CD14-positive monocyte (primary cell): ENCODE data around the gene COL27A1. TPM values are rescaled to one million over a fixed set of nuclear protein-coding genes. Genes with fewer than 3 reads are reported as not detected.
"Not testable (repeated sequence)": the region's sequence is repeated elsewhere in the genome, so short reads cannot be mapped to it uniquely, and the experiment has no call there.

Experiments
- DNase-seq, 3 donors: peaks; one replicate each; pipeline ENCODE4 v3.0.0-alpha.2; 2011 to 2022
- H2AFZ ChIP-seq: 2 replicates; pipeline ENCODE4 v1.6.0; 2012; ENCODE audit warnings: mild to moderate bottlenecking, low read depth, low read length, inconsistent platforms; ENCODE audit not compliant: insufficient read depth, poor library complexity, severe bottlenecking
- H3K27ac ChIP-seq, 2 donors: 1 replicate in 1 of 2; 2 replicates in 1 of 2; pipeline ENCODE4 v1.5.1; 2012 to 2013; ENCODE audit warnings: low read length in 2 of 2, control low read depth in 1 of 2, inconsistent platforms in 1 of 2, low read depth in 1 of 2, mild to moderate bottlenecking in 1 of 2
- H3K27me3 ChIP-seq, 2 donors: one replicate each; pipeline versions ENCODE4 v1.6.0 to v1.6.1; 2011 to 2013; ENCODE audit warnings: low read length in 2 of 2; ENCODE audit not compliant: control insufficient read depth in 2 of 2, insufficient read depth in 2 of 2
- H3K36me3 ChIP-seq, 2 donors: replicated peaks in 1 of 2; 1 replicate in 1 of 2; 2 replicates in 1 of 2; pipeline versions ENCODE4 v1.5.1 to v1.6.1; 2012 to 2013; ENCODE audit warnings: low read length in 2 of 2, control low read depth in 1 of 2, inconsistent platforms in 1 of 2, mild to moderate bottlenecking in 1 of 2; ENCODE audit not compliant: insufficient read depth in 2 of 2, control insufficient read depth in 1 of 2
- H3K4me1 ChIP-seq, 2 donors: 1 replicate in 1 of 2; 2 replicates in 1 of 2; pipeline versions ENCODE4 v1.5.1 to v1.6.1; 2012 to 2013; ENCODE audit warnings: low read length in 2 of 2, control low read depth in 1 of 2, inconsistent platforms in 1 of 2, mild to moderate bottlenecking in 1 of 2, moderate library complexity in 1 of 2; ENCODE audit not compliant: insufficient read depth in 2 of 2, control insufficient read depth in 1 of 2
- H3K4me2 ChIP-seq: replicated peaks from 2 replicates; pipeline ENCODE3; 2012; ENCODE audit warnings: low read length, moderate library complexity, mild to moderate bottlenecking; ENCODE audit not compliant: poor library complexity, severe bottlenecking; ENCODE audit errors: extremely low read depth
- H3K4me3 ChIP-seq, 3 experiments: fragments of 200-600 bp in 1 of 3; sonication (generic) in 1 of 3; replicated peaks in 1 of 3; 1 replicate in 2 of 3; 2 replicates in 1 of 3; pipeline ENCODE4 v1.5.1; 2011 to 2013; ENCODE audit warnings: low read length in 3 of 3, mild to moderate bottlenecking in 3 of 3, control low read depth in 2 of 3, low read depth in 2 of 3, inconsistent platforms in 1 of 3, moderate library complexity in 1 of 3
- H3K79me2 ChIP-seq: 2 replicates; pipeline ENCODE4 v1.6.0; 2012; ENCODE audit warnings: mild to moderate bottlenecking, control low read depth, inconsistent platforms, low read length, moderate library complexity; ENCODE audit not compliant: insufficient read depth
- H3K9ac ChIP-seq: 2 replicates; pipeline ENCODE4 v1.6.0; 2017; ENCODE audit warnings: low read length, mild to moderate bottlenecking; ENCODE audit not compliant: insufficient read depth, poor library complexity, severe bottlenecking
- H3K9me3 ChIP-seq, 2 donors: replicated peaks in 1 of 2; 1 replicate in 1 of 2; 2 replicates in 1 of 2; pipeline versions ENCODE4 v1.5.1 to v1.6.1; 2012 to 2013; ENCODE audit warnings: low read length in 2 of 2, control low read depth in 1 of 2; ENCODE audit not compliant: control insufficient read depth in 1 of 2, insufficient read depth in 1 of 2
- H4K20me1 ChIP-seq: 2 replicates; pipeline ENCODE4 v1.6.0; 2012; ENCODE audit warnings: mild to moderate bottlenecking, low read length, control low read depth, moderate library complexity; ENCODE audit not compliant: insufficient read depth
- H3K27ac Mint-ChIP-seq, 7 donors: one replicate each; pipeline ENCODE4 v1.8.0; 2020; ENCODE audit warnings: mild to moderate bottlenecking in 7 of 7, mixed read lengths in 7 of 7, moderate library complexity in 6 of 7, inconsistent platforms in 2 of 7
- H3K27me3 Mint-ChIP-seq, 3 donors: one replicate each; pipeline ENCODE4 v1.8.0; 2021 to 2022; ENCODE audit warnings: low read depth in 3 of 3, mild to moderate bottlenecking in 3 of 3, mixed read lengths in 3 of 3, moderate library complexity in 3 of 3, inconsistent platforms in 1 of 3
- H3K36me3 Mint-ChIP-seq, 2 donors: one replicate each; pipeline ENCODE4 v1.8.0; 2020; ENCODE audit warnings: mixed read lengths in 2 of 2, inconsistent platforms in 1 of 2, mild to moderate bottlenecking in 1 of 2
- H3K4me1 Mint-ChIP-seq: one replicate; pipeline ENCODE4 v1.8.0; 2020; ENCODE audit warnings: mild to moderate bottlenecking, mixed read lengths
- H3K4me3 Mint-ChIP-seq, 2 donors: one replicate each; pipeline ENCODE4 v1.8.0; 2020; ENCODE audit warnings: mild to moderate bottlenecking in 2 of 2, mixed read lengths in 2 of 2, moderate library complexity in 1 of 2
- H3K9me3 Mint-ChIP-seq, 7 donors: one replicate each; pipeline ENCODE4 v1.8.0; 2020 to 2022; ENCODE audit warnings: mixed read lengths in 7 of 7, mild to moderate bottlenecking in 6 of 7, moderate library complexity in 6 of 7, inconsistent platforms in 2 of 7
- WGBS: methylation state at CpG from one replicate; pipeline ENCODE4 v1.1.5; 2013; ENCODE audit warnings: missing lambda C conversion rate; ENCODE audit not compliant: insufficient coverage; 5-methylcytosine and 5-hydroxymethylcytosine counted together
- intact Hi-C, 2 donors: fragments of 100-400 bp; cut with micrococcal nuclease; formaldehyde crosslinking; loops; one replicate each; pipeline versions ENCODE4 v1.15.0 to v1.15.1; 2023
- polyA plus RNA-seq, 3 donors: library from polyadenylated mRNA; depleted of rRNA in 1 of 3; unstranded in 2 of 3; stranded (reverse) in 1 of 3; fragments of 300-500 nt in 2 of 3; fragments of >200 nt in 1 of 3; fragmentation: Illumina TruSeq in 2 of 3; gene quantifications; 1 replicate in 2 of 3; 2 replicates in 1 of 3; pipeline ENCODE4 v1.2.3, GENCODE V29; 2012 to 2021
- TF ChIP-seq, protein P1 (sequence below): fragments of 200-600 bp; IDR thresholded peaks from one replicate; pipeline ENCODE4 v1.8.0; 2022; ENCODE audit warnings: antibody characterized with exemption, mild to moderate bottlenecking

Gene COL27A1
- polyA plus RNA-seq, 3 donors, result 0.03 TPM; not detected in 2

DNA sequence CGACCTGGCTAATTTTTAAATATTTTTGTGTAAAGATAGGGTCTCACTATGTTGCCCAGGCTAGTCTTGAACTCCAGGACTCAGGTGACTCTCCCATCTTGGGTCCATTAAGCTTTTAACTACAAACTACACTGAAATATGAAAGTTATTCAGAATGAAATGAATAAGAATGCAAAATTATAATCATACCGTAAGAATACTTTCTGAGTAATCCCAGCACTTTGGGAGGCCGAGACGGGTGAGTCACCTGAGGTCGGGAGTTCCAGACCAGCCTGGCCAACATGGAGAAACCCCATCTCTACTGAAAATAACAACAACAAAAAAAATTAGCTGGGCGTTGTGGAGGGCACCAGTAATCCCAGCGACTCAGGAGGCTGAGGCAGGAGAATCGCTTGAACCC lies 166.4 kb downstream of the COL27A1 start:
- H2AFZ ChIP-seq, result no peak overlapping the region
- intact Hi-C loops, result no loop called here
- H3K79me2 ChIP-seq, result no peaks in the 10 kb centered on the region
- TF ChIP-seq, protein P1, sequence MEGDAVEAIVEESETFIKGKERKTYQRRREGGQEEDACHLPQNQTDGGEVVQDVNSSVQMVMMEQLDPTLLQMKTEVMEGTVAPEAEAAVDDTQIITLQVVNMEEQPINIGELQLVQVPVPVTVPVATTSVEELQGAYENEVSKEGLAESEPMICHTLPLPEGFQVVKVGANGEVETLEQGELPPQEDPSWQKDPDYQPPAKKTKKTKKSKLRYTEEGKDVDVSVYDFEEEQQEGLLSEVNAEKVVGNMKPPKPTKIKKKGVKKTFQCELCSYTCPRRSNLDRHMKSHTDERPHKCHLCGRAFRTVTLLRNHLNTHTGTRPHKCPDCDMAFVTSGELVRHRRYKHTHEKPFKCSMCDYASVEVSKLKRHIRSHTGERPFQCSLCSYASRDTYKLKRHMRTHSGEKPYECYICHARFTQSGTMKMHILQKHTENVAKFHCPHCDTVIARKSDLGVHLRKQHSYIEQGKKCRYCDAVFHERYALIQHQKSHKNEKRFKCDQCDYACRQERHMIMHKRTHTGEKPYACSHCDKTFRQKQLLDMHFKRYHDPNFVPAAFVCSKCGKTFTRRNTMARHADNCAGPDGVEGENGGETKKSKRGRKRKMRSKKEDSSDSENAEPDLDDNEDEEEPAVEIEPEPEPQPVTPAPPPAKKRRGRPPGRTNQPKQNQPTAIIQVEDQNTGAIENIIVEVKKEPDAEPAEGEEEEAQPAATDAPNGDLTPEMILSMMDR, result no peak
- no peak overlapping the region for H3K9ac ChIP-seq
- no peaks in the 10 kb centered on the region for H4K20me1 ChIP-seq
- no peak overlapping the region for H3K4me2 ChIP-seq
- no peak overlapping the region for H3K27ac ChIP-seq
- Mint-ChIP-seq H3K9me3 (peaks cover 0 to 2% (median 0%) of the 10 kb centered on the region in 7 donors), H3K36me3 (no peaks in the 10 kb centered on the region), H3K27me3 (peaks cover 0 to 7% (median 2%) of the 10 kb centered on the region in 3 donors), H3K4me1 (peaks cover 17% of the 10 kb centered on the region), H3K27ac (no peak overlapping the region), H3K4me3 (no peak overlapping the region)
- no peaks in the 10 kb centered on the region for H3K27me3 ChIP-seq
- H3K4me1 ChIP-seq, result peaks cover 17 to 19% of the 10 kb centered on the region in 2 donors
- DNase-seq, result peak in 1 of 3 donors; percentile 25
- H3K36me3 ChIP-seq, result no peaks in the 10 kb centered on the region
- 100% methylated on average over 4 of the region's 8 CpGs for WGBS
- H3K4me3 ChIP-seq, result no peak overlapping the region
- no peaks in the 10 kb centered on the region for H3K9me3 ChIP-seq

DNA sequence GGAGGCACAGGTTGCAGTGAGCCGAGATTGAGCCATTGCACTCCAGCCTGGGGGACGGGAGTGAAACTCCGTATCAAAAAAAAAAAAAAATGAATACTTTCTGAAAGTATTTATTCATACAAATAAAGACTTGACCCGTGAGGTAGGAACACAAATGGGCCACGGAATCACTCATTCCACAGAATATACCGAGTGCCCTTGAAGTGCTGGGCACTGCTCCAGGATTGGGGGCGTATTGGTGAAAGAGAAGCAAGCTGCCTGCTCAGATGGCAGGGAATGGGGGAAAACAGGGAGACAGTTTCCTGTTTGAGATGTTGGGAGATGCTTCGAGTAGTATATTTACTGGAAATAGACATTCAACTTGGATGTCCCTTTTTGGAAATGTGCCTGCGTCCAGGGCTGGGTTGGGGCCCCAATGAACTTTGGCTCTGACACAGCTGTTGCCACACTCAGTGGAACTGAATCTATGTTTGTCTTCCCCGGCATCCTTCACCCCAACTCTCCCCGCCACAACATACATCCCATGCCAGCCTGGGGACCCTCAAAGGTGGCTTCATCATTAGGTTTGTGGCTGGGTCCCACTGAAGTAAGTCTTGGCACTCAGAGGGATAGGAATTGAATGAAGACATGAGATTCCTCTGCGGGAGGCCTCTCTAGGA lies 167.0 kb downstream of the COL27A1 start:
- H3K9me3 Mint-ChIP-seq, DNase-seq, H3K27me3 ChIP-seq, H3K79me2 ChIP-seq, intact Hi-C loops, H3K9ac ChIP-seq, H2AFZ ChIP-seq, H4K20me1 ChIP-seq, H3K27ac ChIP-seq, H3K36me3 ChIP-seq, H3K27ac Mint-ChIP-seq, H3K27me3 Mint-ChIP-seq, H3K36me3 Mint-ChIP-seq, H3K9me3 ChIP-seq, H3K4me3 Mint-ChIP-seq, H3K4me2 ChIP-seq, H3K4me3 ChIP-seq: not testable (repeated sequence)
- WGBS, result 100% methylated on average over 2 of the region's 12 CpGs
- H3K4me1 ChIP-seq, result peaks cover 14 to 16% of the 10 kb centered on the region in 2 donors
- H3K4me1 Mint-ChIP-seq, result peaks cover 17% of the 10 kb centered on the region

DNA sequence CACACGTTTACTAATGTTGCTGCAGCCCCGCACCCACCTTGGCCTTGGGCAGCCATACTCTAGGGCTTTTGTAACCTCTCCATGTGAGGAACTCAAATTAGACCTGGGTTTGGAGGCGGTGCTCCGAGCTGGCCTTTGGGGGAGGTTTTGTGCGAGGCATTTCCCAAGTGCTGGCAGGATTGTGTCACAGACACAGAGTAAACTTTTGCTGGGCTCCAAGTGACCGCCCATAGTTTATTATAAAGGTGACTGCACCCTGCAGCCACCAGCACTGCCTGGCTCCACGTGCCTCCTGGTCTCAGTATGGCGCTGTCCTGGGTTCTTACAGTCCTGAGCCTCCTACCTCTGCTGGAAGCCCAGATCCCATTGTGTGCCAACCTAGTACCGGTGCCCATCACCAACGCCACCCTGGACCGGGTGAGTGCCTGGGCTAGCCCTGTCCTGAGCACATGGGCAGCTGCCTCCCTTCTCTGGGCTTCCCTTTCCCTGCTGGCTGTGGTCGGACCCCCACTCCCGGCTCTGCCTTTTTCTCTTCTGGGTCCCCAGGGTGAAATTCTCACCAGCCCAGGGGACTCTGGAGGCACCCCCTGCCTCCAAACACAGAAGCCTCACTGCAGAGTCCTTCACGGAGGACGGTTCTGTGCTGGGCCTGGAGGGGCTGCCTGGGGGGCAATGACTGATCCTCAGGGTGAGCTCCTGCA lies 167.6 kb downstream of the COL27A1 start, which contains the start of gene ORM1:
Gene ORM1 (plus strand): TSS at position 268 of the 701 bp plus-strand sequence. CDS start 36 bp downstream, at position 304.
- H3K4me1 Mint-ChIP-seq, result peaks cover 11% of the 10 kb centered on the region
- H3K9me3 ChIP-seq, H3K36me3 ChIP-seq, H3K4me3 Mint-ChIP-seq, intact Hi-C loops, H3K9ac ChIP-seq, H3K4me3 ChIP-seq, H2AFZ ChIP-seq, H3K4me2 ChIP-seq, H4K20me1 ChIP-seq, DNase-seq, H3K4me1 ChIP-seq, H3K27ac ChIP-seq, H3K27me3 Mint-ChIP-seq, H3K9me3 Mint-ChIP-seq, H3K27ac Mint-ChIP-seq, H3K27me3 ChIP-seq, H3K79me2 ChIP-seq, H3K36me3 Mint-ChIP-seq: not testable (repeated sequence)
- no CpG with 5 or more reads among the region's 15 CpGs for WGBS

DNA sequence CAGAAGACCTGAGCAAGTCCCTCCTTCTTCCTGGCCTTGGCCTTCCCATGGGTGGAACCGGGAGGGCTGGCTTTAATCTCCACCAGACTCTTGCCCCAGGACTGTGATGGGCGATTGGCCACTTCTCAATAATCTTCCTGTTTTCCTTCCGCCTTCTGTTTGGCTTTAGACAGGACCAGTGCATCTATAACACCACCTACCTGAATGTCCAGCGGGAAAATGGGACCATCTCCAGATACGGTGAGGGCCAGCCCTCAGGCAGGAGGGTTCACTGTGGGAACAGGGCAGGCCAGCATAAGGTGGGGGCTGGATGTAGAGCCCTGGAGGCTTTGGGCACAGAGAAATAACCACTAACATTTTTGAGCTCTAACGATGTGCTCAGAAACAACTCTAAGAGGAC lies 168.5 kb downstream of the COL27A1 start:
- H3K4me2 ChIP-seq, H4K20me1 ChIP-seq, H3K27ac Mint-ChIP-seq, H3K36me3 Mint-ChIP-seq, H3K27me3 ChIP-seq, H3K4me3 Mint-ChIP-seq, H3K9me3 Mint-ChIP-seq, H3K79me2 ChIP-seq, H3K4me3 ChIP-seq, H2AFZ ChIP-seq, intact Hi-C loops, H3K4me1 Mint-ChIP-seq, H3K9me3 ChIP-seq, H3K4me1 ChIP-seq, DNase-seq, H3K27ac ChIP-seq, H3K9ac ChIP-seq, H3K36me3 ChIP-seq, H3K27me3 Mint-ChIP-seq: not testable (repeated sequence)
- WGBS, result 100% methylated on average over 2 of the region's 6 CpGs
